NCI-H1930 (cell line): ENCODE results near the gene LEMD1.
A peak's percentile ranks its signal among the peaks of the same experiment; 100 is the strongest.

ENCODE experiments used
- DNase-seq, 2 experiments: peaks; one replicate each; lab custom pipeline; 2025; lab: John Stamatoyannopoulos, UW

Gene LEMD1

GRCh38 chr1:205354259-205355074, 67.4 kb downstream of the LEMD1 start:
- peak; percentile 29 to 50 for DNase-seq

GRCh38 chr1:205353612-205354011, 68.2 kb downstream of the LEMD1 start:
- DNase-seq: no peak

- no peak for DNase-seq
These were observed 68.7 kb downstream of the LEMD1 start for GRCh38 chr1:205353191-205353590.

- peak; percentile 70 to 72 for DNase-seq
These were observed 69.7 kb downstream of the LEMD1 start for GRCh38 chr1:205351984-205352713.

- no peak for DNase-seq
These were observed 71.1 kb downstream of the LEMD1 start for GRCh38 chr1:205350691-205351141.

- no peak for DNase-seq
These were observed 71.7 kb downstream of the LEMD1 start for GRCh38 chr1:205350124-205350523.

GRCh38 chr1:205348554-205349487, 73.0 kb downstream of the LEMD1 start:
- no peak for DNase-seq

GRCh38 chr1:205346956-205347574, 74.8 kb downstream of the LEMD1 start:
- no peak for DNase-seq

- DNase-seq: no peak
These were observed 76.1 kb downstream of the LEMD1 start for GRCh38 chr1:205345761-205346160.

GRCh38 chr1:205344066-205344928, 77.6 kb downstream of the LEMD1 start:
- peak; percentile 20 to 62 for DNase-seq

GRCh38 chr1:205343431-205344065, 78.3 kb downstream of the LEMD1 start:
- DNase-seq: peak; percentile 43 to 59

GRCh38 chr1:205342986-205343385, 78.9 kb downstream of the LEMD1 start:
- no peak for DNase-seq

GRCh38 chr1:205340676-205341075, 81.2 kb downstream of the LEMD1 start:
- DNase-seq: no peak

GRCh38 chr1:205339717-205340116, 82.1 kb downstream of the LEMD1 start:
- no peak for DNase-seq

GRCh38 chr1:205339197-205339702, 82.6 kb downstream of the LEMD1 start:
- DNase-seq: no peak

GRCh38 chr1:205338011-205338410, 83.8 kb downstream of the LEMD1 start:
- no peak for DNase-seq

GRCh38 chr1:205337481-205337880, 84.4 kb downstream of the LEMD1 start:
- no peak for DNase-seq

GRCh38 chr1:205335692-205336091, 86.2 kb downstream of the LEMD1 start:
- DNase-seq: peak; percentile 66 to 81

- DNase-seq: no peak
These were observed 89.7 kb downstream of the LEMD1 start for GRCh38 chr1:205332015-205332791.
